ENCODE data around the gene GATAD2A.

Gene GATAD2A

GRCh38 chr19:19549804-19550464 lies 144.5 kb downstream of the GATAD2A start:
- no peak for DNase-seq

- DNase-seq = no peak
These were observed 145.0 kb downstream of the GATAD2A start for GRCh38 chr19:19550485-19550929.

- DNase-seq = no peak
These were observed 145.7 kb downstream of the GATAD2A start for GRCh38 chr19:19550972-19551852.

- no peak for DNase-seq
These were observed 146.3 kb downstream of the GATAD2A start for GRCh38 chr19:19551853-19552192.

DNA sequence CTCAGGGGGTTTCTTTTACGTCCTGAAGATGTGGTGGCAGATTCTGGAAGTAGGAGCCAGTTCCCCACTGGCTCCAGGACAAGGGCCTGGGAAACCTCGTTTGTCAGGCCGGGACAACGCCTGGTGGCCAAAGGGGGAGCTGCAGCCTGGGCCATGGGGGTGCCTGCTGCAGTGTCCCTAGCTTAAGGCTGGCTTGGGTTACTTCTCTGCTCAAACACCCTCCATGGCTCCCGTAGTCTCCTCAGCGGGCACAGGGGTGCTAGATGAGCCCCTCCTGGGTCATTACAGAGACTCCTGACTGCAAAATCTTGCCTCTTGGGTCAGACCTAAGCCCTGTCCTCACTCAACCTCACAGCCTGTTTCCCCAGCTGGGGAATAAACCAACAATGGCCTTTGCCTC lies 147.3 kb downstream of the GATAD2A start:
- peak; percentile 51 for DNase-seq

GRCh38 chr19:19553670-19554069 lies 148.2 kb downstream of the GATAD2A start:
- no peak for DNase-seq

- peak; percentile 65 for DNase-seq
These were observed 148.9 kb downstream of the GATAD2A start for GRCh38 chr19:19554074-19555023.

- DNase-seq = no peak
These were observed 152.6 kb downstream of the GATAD2A start for GRCh38 chr19:19558055-19558454.
